Liver (tissue), 9 donors: Measurements from ENCODE around the gene NGRN. TPM values are rescaled to one million over a fixed set of nuclear protein-coding genes. Genes with fewer than 3 reads are reported as not detected.

Experiments used
- DNase-seq: peaks from one replicate; pipeline ENCODE4 v3.0.0-alpha.2; 2017; ENCODE audit warnings: low spot score
- H3K27ac ChIP-seq, 2 donors: one replicate each; pipeline ENCODE4 v1.7.0; 2013; ENCODE audit warnings: inconsistent platforms in 2 of 2, low read length in 2 of 2, control low read depth in 1 of 2, low read depth in 1 of 2, mild to moderate bottlenecking in 1 of 2
- H3K27me3 ChIP-seq, 4 donors: one replicate each; pipeline versions ENCODE4 v1.6.1 to v1.7.0; 2013; ENCODE audit warnings: low read length in 3 of 4, inconsistent platforms in 1 of 4, mild to moderate bottlenecking in 1 of 4, moderate library complexity in 1 of 4; ENCODE audit not compliant: control insufficient read depth in 4 of 4, insufficient read depth in 4 of 4
- H3K36me3 ChIP-seq, 4 donors: one replicate each; pipeline versions ENCODE4 v1.6.1 to v1.7.0; 2013; ENCODE audit warnings: low read length in 3 of 4, mild to moderate bottlenecking in 3 of 4, low read depth in 1 of 4, moderate library complexity in 1 of 4; ENCODE audit not compliant: control insufficient read depth in 4 of 4, insufficient read depth in 3 of 4
- H3K4me1 ChIP-seq, 4 donors: one replicate each; pipeline versions ENCODE4 v1.6.1 to v1.7.0; 2013; ENCODE audit warnings: low read length in 3 of 4, mild to moderate bottlenecking in 3 of 4, moderate library complexity in 1 of 4; ENCODE audit not compliant: control insufficient read depth in 4 of 4, insufficient read depth in 4 of 4
- H3K4me3 ChIP-seq, 3 donors: one replicate each; pipeline versions ENCODE4 v1.6.1 to v1.7.0; 2013; ENCODE audit warnings: low read length in 3 of 3, control low read depth in 1 of 3, low read depth in 1 of 3, mild to moderate bottlenecking in 1 of 3
- H3K9ac ChIP-seq, 2 donors: one replicate each; pipeline ENCODE4 v1.7.0; 2013; ENCODE audit warnings: low read length in 2 of 2, mild to moderate bottlenecking in 2 of 2, moderate library complexity in 2 of 2, control low read depth in 1 of 2, low read depth in 1 of 2
- H3K9me3 ChIP-seq, 4 donors: one replicate each; pipeline versions ENCODE4 v1.6.1 to v1.7.0; 2013; ENCODE audit warnings: low read length in 3 of 4; ENCODE audit not compliant: control insufficient read depth in 4 of 4
- ATF3 ChIP-seq: IDR thresholded peaks from 2 replicates; pipeline ENCODE4 v1.6.1; 2016; ENCODE audit warnings: antibody characterized with exemption
- CTCF ChIP-seq: fragments of 150-350 bp; IDR thresholded peaks from 2 replicates; pipeline ENCODE4 v1.5.1; 2017; ENCODE audit warnings: improper control_type of control experiment, low read depth, low read length; ENCODE audit not compliant: missing input control
- EGR1 ChIP-seq, 2 donors: IDR thresholded peaks; 2 replicates each; pipeline ENCODE4 v1.6.1; 2016 to 2018; ENCODE audit warnings: antibody characterized with exemption in 2 of 2, low read depth in 2 of 2
- FOXA1 ChIP-seq: IDR thresholded peaks from 2 replicates; pipeline ENCODE4 v1.6.1; 2016; ENCODE audit warnings: antibody characterized with exemption
- FOXA2 ChIP-seq: IDR thresholded peaks from 2 replicates; pipeline ENCODE4 v1.6.1; 2016; ENCODE audit warnings: antibody characterized with exemption
- GABPA ChIP-seq, 2 donors: IDR thresholded peaks in 1 of 2; conservative IDR thresholded peaks in 1 of 2; 2 replicates each; pipeline ENCODE4 v1.6.1; 2016; ENCODE audit warnings: antibody characterized with exemption in 2 of 2, mild to moderate bottlenecking in 1 of 2, moderate library complexity in 1 of 2
- HNF4A ChIP-seq, 2 donors: conservative IDR thresholded peaks; 2 replicates each; pipeline ENCODE4 v1.6.1; 2016; ENCODE audit warnings: antibody characterized with exemption in 2 of 2, mild to moderate bottlenecking in 2 of 2
- HNF4G ChIP-seq: IDR thresholded peaks from 2 replicates; pipeline ENCODE4 v1.6.1; 2016; ENCODE audit warnings: antibody characterized with exemption
- JUND ChIP-seq, 2 donors: IDR thresholded peaks; 2 replicates each; pipeline ENCODE4 v1.6.1; 2016; ENCODE audit warnings: antibody characterized with exemption in 2 of 2
- MAX ChIP-seq: IDR thresholded peaks from 2 replicates; pipeline ENCODE4 v1.6.1; 2016; ENCODE audit warnings: antibody characterized with exemption
- NR2F2 ChIP-seq: IDR thresholded peaks from 2 replicates; pipeline ENCODE4 v1.6.1; 2016; ENCODE audit warnings: antibody characterized with exemption
- RAD21 ChIP-seq, 2 donors: IDR thresholded peaks; 2 replicates each; pipeline ENCODE4 v1.6.1; 2016; ENCODE audit warnings: antibody characterized with exemption in 2 of 2, mild to moderate bottlenecking in 2 of 2
- REST ChIP-seq: IDR thresholded peaks from 2 replicates; pipeline ENCODE4 v1.6.1; 2016; ENCODE audit warnings: antibody characterized with exemption, mild to moderate bottlenecking
- RXRA ChIP-seq, 2 donors: IDR thresholded peaks; 2 replicates each; pipeline ENCODE4 v1.6.1; 2017 to 2018; ENCODE audit warnings: antibody characterized with exemption in 2 of 2, mild to moderate bottlenecking in 1 of 2
- SP1 ChIP-seq: IDR thresholded peaks from 2 replicates; pipeline ENCODE4 v1.6.1; 2018; ENCODE audit warnings: antibody characterized with exemption, mild to moderate bottlenecking
- TAF1 ChIP-seq: conservative IDR thresholded peaks from 2 replicates; pipeline ENCODE4 v1.6.1; 2016; ENCODE audit warnings: antibody characterized with exemption, mild to moderate bottlenecking
- YY1 ChIP-seq: IDR thresholded peaks from 2 replicates; pipeline ENCODE4 v1.6.1; 2016; ENCODE audit warnings: antibody characterized with exemption, mild to moderate bottlenecking
- ZBTB33 ChIP-seq: IDR thresholded peaks from 2 replicates; pipeline ENCODE4 v1.6.1; 2016; ENCODE audit warnings: antibody characterized with exemption
- WGBS: extraction: QIAGEN DNeasy Blood & Tissue Kit; methylation state at CpG from one replicate; pipeline ENCODE4 v1.1.7; 2013; 5-methylcytosine and 5-hydroxymethylcytosine counted together
- polyA plus RNA-seq, 2 donors: library from polyadenylated mRNA; stranded (reverse) in 1 of 2; unstranded in 1 of 2; fragments of 200-250 nt in 1 of 2; fragments of >200 nt in 1 of 2; fragmentation: Nextera tagmentation in 1 of 2; extraction: Ambion mirVana in 1 of 2; gene quantifications; one replicate each; pipeline versions ENCODE4 v1.2.1 to v1.2.3, GENCODE V29; 2013 to 2015
- total RNA-seq, 2 donors: library from RNA; depleted of rRNA; stranded (reverse); fragments of >200 nt; gene quantifications; one replicate each; pipeline ENCODE4 v1.2.3, GENCODE V29; 2014
- donor health status: healthy.
- donor health status: healthy.
- donor health status: healthy.
- donor health status: healthy.
- donor health status: healthy.

NGRN gene
- total and polyA plus RNA-seq, 4 donors = 22.8 to 26.6 (median 24.9) TPM

- TF ChIP-seq TAF1 (no peak), FOXA1 (peak; percentile 9), SP1 (peak; percentile 42), ATF3 (no peak), FOXA2 (no peak)
These were observed 35.4 kb upstream of the NGRN start (continued) for GRCh38 chr15:90230071-90230494.

GRCh38 chr15:90230610-90231009 lies 34.9 kb upstream of the NGRN start:
- TF ChIP-seq ZBTB33 (no peak), FOXA1 (no peak), EGR1 (IDR thresholded peaks at IDR 0.05; ENCODE audit: low read depth in 2 of 2) (no peak), TAF1 (no peak), RXRA (IDR thresholded peaks at IDR 0.05) (no peak), ATF3 (no peak), GABPA (IDR thresholded peaks at IDR 0.05 in 1 of 2, conservative IDR thresholded peaks at IDR 0.05 in 1 of 2) (no peak), NR2F2 (no peak), HNF4A (conservative IDR thresholded peaks at IDR 0.05) (no peak), RAD21 (IDR thresholded peaks at IDR 0.05) (no peak), REST (no peak), FOXA2 (no peak), HNF4G (no peak), MAX (no peak), JUND (IDR thresholded peaks at IDR 0.05) (no peak), CTCF (no peak), YY1 (no peak)
- no peak for DNase-seq
- no peaks in the 10 kb centered on the region for H3K9me3 ChIP-seq
- no peaks in the 10 kb centered on the region for H3K27me3 ChIP-seq
- H3K4me1 ChIP-seq = peaks cover 13 to 47% (median 35%) of the 10 kb centered on the region in 4 donors
- H3K4me3 ChIP-seq = no peak overlapping the region
- H3K27ac ChIP-seq = peak overlapping the region; percentile 47 to 63
- WGBS = 84% methylated on average over 8 of the region's 8 CpGs
- peak overlapping the region in 1 of 2 donors; percentile 90 for H3K9ac ChIP-seq
- peaks cover 11 to 38% (median 28%) of the 10 kb centered on the region in 4 donors for H3K36me3 ChIP-seq
